ENCODE measurements around the gene SHMT2.

Gene SHMT2

GRCh38 chr12:57254506-57255280 is 25.2 kb downstream of the SHMT2 start:
- H3K36me3 ChIP-seq = peaks cover 60% of the 10 kb centered on the region
- no peaks in the 10 kb centered on the region for H3K27me3 ChIP-seq
- H3K4me3 ChIP-seq (ENCODE audit: low read depth in 1 of 2, low read length in 1 of 2) = no peak overlapping the region
- no peak for TF ChIP-seq CTCF (IDR thresholded peaks at IDR 0.05)
- H3K4me1 ChIP-seq (ENCODE audit: control insufficient read depth in 1 of 2, insufficient read depth in 1 of 2, low read depth in 1 of 2, low read length in 1 of 2) = no peaks in the 10 kb centered on the region
- H3K27ac ChIP-seq = no peak overlapping the region
- no peaks in the 10 kb centered on the region for H3K9me3 ChIP-seq

DNA sequence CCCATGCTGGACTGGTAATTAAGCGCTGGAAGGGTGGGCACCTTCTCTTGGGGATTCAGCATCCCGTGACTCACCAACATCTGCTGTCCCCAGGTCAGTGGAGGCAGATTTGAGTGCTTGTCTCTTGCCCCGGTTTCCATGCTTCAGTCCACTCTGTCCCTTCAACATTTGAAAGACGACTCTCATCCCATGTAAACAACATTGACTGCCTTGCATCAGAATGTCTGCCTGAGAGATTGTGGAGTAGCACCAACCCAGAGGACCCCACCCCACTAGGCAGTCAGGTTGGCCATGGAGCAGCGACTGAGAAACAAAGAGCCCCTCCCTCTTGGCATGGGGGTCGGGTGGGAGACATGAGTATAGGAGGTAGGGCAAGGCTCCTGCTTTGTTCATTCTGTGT is 26.4 kb downstream of the SHMT2 start:
- H3K27ac ChIP-seq = no peak overlapping the region
- H3K27me3 ChIP-seq = no peaks in the 10 kb centered on the region
- no peak for TF ChIP-seq CTCF (IDR thresholded peaks at IDR 0.05)
- no peaks in the 10 kb centered on the region for H3K9me3 ChIP-seq
- peaks cover 71% of the 10 kb centered on the region for H3K36me3 ChIP-seq
- no peak overlapping the region for H3K4me3 ChIP-seq (ENCODE audit: low read depth in 1 of 2, low read length in 1 of 2)
- H3K4me1 ChIP-seq (ENCODE audit: control insufficient read depth in 1 of 2, insufficient read depth in 1 of 2, low read depth in 1 of 2, low read length in 1 of 2) = no peaks in the 10 kb centered on the region

DNA sequence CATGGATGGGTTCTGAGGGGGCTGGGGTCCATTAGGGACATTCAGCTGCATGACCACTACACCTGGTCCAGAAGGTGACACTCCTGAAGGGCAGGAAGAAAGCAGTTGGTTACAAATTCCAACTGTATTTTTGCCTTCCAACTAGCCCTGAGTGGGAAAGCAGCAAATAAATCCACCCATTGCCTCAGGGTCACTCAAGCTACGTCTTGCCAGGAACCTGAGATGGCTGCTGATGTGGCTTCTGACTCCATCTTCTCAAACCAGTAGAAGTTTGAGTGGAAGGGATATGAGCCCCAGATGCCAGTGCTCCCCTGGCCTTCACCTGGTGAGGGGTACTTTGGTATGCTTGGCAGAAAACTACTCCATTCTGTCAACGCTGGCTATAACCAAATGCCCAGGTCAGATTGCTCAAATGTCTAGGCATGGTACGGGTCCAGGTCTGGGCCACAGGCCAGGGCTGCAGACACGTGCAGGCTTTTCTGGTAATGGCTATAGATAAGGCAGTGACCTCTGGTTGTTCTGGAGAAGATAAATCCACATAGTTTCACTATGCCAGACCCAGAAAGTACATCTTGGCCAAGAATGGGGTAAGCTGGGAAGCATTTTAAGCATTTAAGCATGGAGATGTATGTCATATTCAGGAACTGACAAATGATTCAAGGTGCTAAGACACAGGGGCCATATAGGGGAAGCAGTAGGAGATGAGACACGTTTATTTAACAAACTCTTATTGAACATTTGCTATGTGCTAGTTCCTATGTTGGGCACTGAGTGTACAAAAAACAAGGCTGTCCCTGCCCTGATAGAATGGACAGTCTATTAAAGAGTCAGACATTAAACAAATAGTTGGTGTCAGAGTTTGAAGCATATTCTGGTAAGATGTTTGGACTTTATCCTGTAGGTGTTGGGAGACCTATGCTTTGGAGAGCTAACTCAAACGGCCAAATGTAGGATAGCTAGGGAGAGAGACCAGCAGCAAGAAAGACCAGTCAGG is 29.8 kb downstream of the SHMT2 start:
- no peak overlapping the region for H3K27ac ChIP-seq
- H3K4me1 ChIP-seq (ENCODE audit: control insufficient read depth in 1 of 2, insufficient read depth in 1 of 2, low read depth in 1 of 2, low read length in 1 of 2) = no peaks in the 10 kb centered on the region
- no peaks in the 10 kb centered on the region for H3K9me3 ChIP-seq
- no peak overlapping the region for H3K4me3 ChIP-seq (ENCODE audit: low read depth in 1 of 2, low read length in 1 of 2)
- H3K27me3 ChIP-seq = no peaks in the 10 kb centered on the region
- H3K36me3 ChIP-seq = peaks cover 91% of the 10 kb centered on the region
- TF ChIP-seq CTCF (IDR thresholded peaks at IDR 0.05) = no peak

GRCh38 chr12:57260366-57260765 is 30.9 kb downstream of the SHMT2 start:
- Histone ChIP-seq H3K4me3 (ENCODE audit: low read depth in 1 of 2, low read length in 1 of 2) (no peak overlapping the region), H3K27me3 (no peaks in the 10 kb centered on the region), H3K9me3 (no peaks in the 10 kb centered on the region), H3K27ac (no peak overlapping the region), H3K36me3 (peaks cover 90% of the 10 kb centered on the region), H3K4me1 (ENCODE audit: control insufficient read depth in 1 of 2, insufficient read depth in 1 of 2, low read depth in 1 of 2, low read length in 1 of 2) (no peaks in the 10 kb centered on the region)
- no peak for TF ChIP-seq CTCF (IDR thresholded peaks at IDR 0.05)

DNA sequence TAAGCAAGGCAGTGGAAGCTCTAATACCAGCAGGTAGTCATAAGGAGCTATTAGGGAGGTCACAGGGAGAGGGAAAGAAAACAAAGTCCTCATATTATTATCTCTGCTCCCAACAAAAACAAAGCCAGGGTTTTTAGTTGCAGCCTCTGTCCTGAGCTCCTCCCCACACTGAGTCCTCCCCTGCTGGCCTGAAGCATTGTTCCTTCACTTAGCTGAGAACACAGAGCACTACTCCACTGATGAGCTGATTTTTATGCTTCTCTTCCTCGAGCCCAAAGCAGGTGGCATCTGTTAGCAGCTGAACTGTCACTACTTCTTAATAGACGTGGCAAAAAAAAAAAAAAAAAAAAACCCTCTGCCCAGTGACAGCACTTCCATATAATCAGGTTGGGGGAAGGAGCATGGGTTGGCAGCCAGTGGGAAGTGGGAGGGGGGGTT is 31.9 kb downstream of the SHMT2 start:
- H3K4me1 ChIP-seq (ENCODE audit: control insufficient read depth in 1 of 2, insufficient read depth in 1 of 2, low read depth in 1 of 2, low read length in 1 of 2) = no peaks in the 10 kb centered on the region
- H3K27ac ChIP-seq = no peak overlapping the region
- TF ChIP-seq CTCF (IDR thresholded peaks at IDR 0.05) = no peak
- no peak overlapping the region for H3K4me3 ChIP-seq (ENCODE audit: low read depth in 1 of 2, low read length in 1 of 2)
- no peaks in the 10 kb centered on the region for H3K9me3 ChIP-seq
- H3K36me3 ChIP-seq = peaks cover 90% of the 10 kb centered on the region
- no peaks in the 10 kb centered on the region for H3K27me3 ChIP-seq
